AG04450 (cell line): ENCODE results near the gene MAPK14. TPM values are rescaled to one million over a fixed set of nuclear protein-coding genes. Genes with fewer than 3 reads are reported as not detected.

Experiments
- CTCF ChIA-PET: fragments of 300-600, 350-600 bp; formaldehyde crosslinking; extraction: SDS; loops from one replicate; lab custom pipeline; 2022; ENCODE audit warnings: antibody characterized with exemption, inconsistent platforms; lab: Charles Lee
- POLR2A ChIA-PET: fragments of 350-600 bp; formaldehyde crosslinking; extraction: SDS; loops from one replicate; lab custom pipeline; 2021; ENCODE audit warnings: antibody characterized with exemption, inconsistent platforms; lab: Yijun Ruan, JAX
- DNase-seq: peaks from one replicate; pipeline ENCODE4 v3.0.0-alpha.2; 2011; ENCODE audit warnings: low read depth, low spot score
- H3K27ac ChIP-seq: one replicate; pipeline ENCODE4 v1.5.1; 2012; ENCODE audit warnings: low read depth, low read length, control low read depth
- H3K27me3 ChIP-seq: one replicate; pipeline ENCODE4 v1.6.0; 2012; ENCODE audit warnings: low read length; ENCODE audit not compliant: control insufficient read depth, insufficient read depth
- H3K4me3 ChIP-seq: 2 replicates; pipeline ENCODE4 v1.5.1; 2011; ENCODE audit warnings: mild to moderate bottlenecking, low read depth, low read length, control low read depth
- H3K9me3 ChIP-seq: 2 replicates; pipeline ENCODE4 v1.5.1; 2012; ENCODE audit warnings: low read length; ENCODE audit not compliant: control insufficient read depth, insufficient read depth
- CTCF ChIP-seq: IDR thresholded peaks from 2 replicates; pipeline ENCODE4 v1.5.1; 2011; ENCODE audit warnings: low read depth, low read length, control low read depth, inconsistent platforms
- polyA plus RNA-seq: library from polyadenylated mRNA; depleted of rRNA; stranded (reverse); fragments of >200 nt; gene quantifications from 2 replicates; pipeline ENCODE4 v1.2.3, GENCODE V29; 2011

Gene MAPK14
- polyA plus RNA-seq, 1 experiment = 55.7 TPM

GRCh38 chr6:36034441-36034840 is 6.8 kb downstream of the MAPK14 start:
- CTCF ChIA-PET = interaction anchor here (1.5 to 2.3 kb wide), 2 partner anchors 51 to 60 kb away, joined by 4 to 23 read pairs; no protein-coding TSS in a partner anchor
- H3K9me3 ChIP-seq = no peaks in the 10 kb centered on the region
- H3K27ac ChIP-seq = no peak overlapping the region
- no peak for TF ChIP-seq CTCF
- H3K4me3 ChIP-seq = no peak overlapping the region
- no peak for DNase-seq
- POLR2A ChIA-PET = no interaction called here
- no peaks in the 10 kb centered on the region for H3K27me3 ChIP-seq

GRCh38 chr6:36035225-36035624 is 7.6 kb downstream of the MAPK14 start:
- Histone ChIP-seq H3K27ac (no peak overlapping the region), H3K27me3 (no peaks in the 10 kb centered on the region), H3K4me3 (no peak overlapping the region), H3K9me3 (no peaks in the 10 kb centered on the region)
- POLR2A ChIA-PET = interaction anchor here (0.6 kb wide), 1 partner anchor 21 kb away, joined by 3 read pairs; no protein-coding TSS in a partner anchor
- no peak for TF ChIP-seq CTCF
- CTCF ChIA-PET = no interaction called here
- DNase-seq = no peak

- no peak for TF ChIP-seq CTCF
- POLR2A ChIA-PET = no interaction called here
- no peaks in the 10 kb centered on the region for H3K9me3 ChIP-seq
- CTCF ChIA-PET = interaction anchor here (1.3 to 2.5 kb wide), 3 partner anchors 56 to 86 kb away, joined by 3 to 7 read pairs (median 4); no protein-coding TSS in a partner anchor
- no peak overlapping the region for H3K27ac ChIP-seq
- no peak overlapping the region for H3K4me3 ChIP-seq
- no peaks in the 10 kb centered on the region for H3K27me3 ChIP-seq
- DNase-seq = no peak
Observed at GRCh38 chr6:36038120-36038876, 10.7 kb downstream of the MAPK14 start.

GRCh38 chr6:36039112-36039511 is 11.5 kb downstream of the MAPK14 start:
- Histone ChIP-seq H3K9me3 (no peaks in the 10 kb centered on the region), H3K27ac (no peak overlapping the region), H3K27me3 (no peaks in the 10 kb centered on the region), H3K4me3 (no peak overlapping the region)
- ChIA-PET POLR2A (no interaction called here), CTCF (interaction anchor here (1.3 to 2.5 kb wide), 2 partner anchors 56 to 85 kb away, joined by 4 to 7 read pairs; no protein-coding TSS in a partner anchor)
- DNase-seq = no peak
- no peak for TF ChIP-seq CTCF

GRCh38 chr6:36040958-36041357 is 13.3 kb downstream of the MAPK14 start:
- no peak for DNase-seq
- Histone ChIP-seq H3K27me3 (no peaks in the 10 kb centered on the region), H3K9me3 (no peaks in the 10 kb centered on the region), H3K4me3 (no peak overlapping the region), H3K27ac (no peak overlapping the region)
- no peak for TF ChIP-seq CTCF
- CTCF ChIA-PET = no interaction called here
- POLR2A ChIA-PET = interaction anchor here (0.7 kb wide), 1 partner anchor 115 kb away, joined by 3 read pairs; no protein-coding TSS in a partner anchor
